Prostate gland (tissue), 2 donors: ENCODE measurements around the gene ITGA11.

ENCODE experiments used
- POLR2A ChIP-seq: fragments of 450-650 bp; IDR thresholded peaks from one replicate; pipeline ENCODE4 v1.6.1; 2016; ENCODE audit warnings: antibody characterized with exemption, mild to moderate bottlenecking
- POLR2AphosphoS5 ChIP-seq: sonication (generic); formaldehyde crosslinking; IDR thresholded peaks from one replicate; pipeline ENCODE4 v1.6.1; 2017; ENCODE audit warnings: antibody characterized with exemption
- TF ChIP-seq, protein P1 (sequence below), 4 experiments: fragments of 200-600 bp in 2 of 4; fragments of 450-650 bp in 2 of 4; sonication (generic) in 2 of 4; IDR thresholded peaks; 1 replicate in 3 of 4; 2 replicates in 1 of 4; pipeline ENCODE4 v1.5.1; 2016 to 2019; ENCODE audit warnings: antibody characterized with exemption in 4 of 4, mild to moderate bottlenecking in 2 of 4, moderate library complexity in 2 of 4

DNA sequence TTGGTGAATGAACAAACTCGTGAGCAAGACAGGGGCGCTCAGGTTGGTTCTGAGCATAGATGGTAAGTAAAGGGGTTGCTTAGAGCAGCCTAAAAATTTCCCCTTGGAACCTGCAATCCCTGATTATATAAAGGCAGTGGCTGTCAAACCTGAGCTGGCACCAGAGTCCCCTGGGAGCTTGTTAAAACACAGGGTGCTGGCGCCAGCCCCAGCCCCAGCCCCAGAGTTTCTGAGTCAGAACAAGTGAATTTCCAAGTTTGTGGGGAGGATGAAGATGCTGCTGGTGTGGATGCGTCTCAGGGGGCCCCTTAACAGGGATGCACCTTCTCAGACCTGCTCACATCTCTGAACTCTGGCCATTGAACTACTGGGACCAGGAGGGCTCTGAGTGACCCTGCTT is 106.2 kb downstream of the ITGA11 start:
- TF ChIP-seq, protein P1, sequence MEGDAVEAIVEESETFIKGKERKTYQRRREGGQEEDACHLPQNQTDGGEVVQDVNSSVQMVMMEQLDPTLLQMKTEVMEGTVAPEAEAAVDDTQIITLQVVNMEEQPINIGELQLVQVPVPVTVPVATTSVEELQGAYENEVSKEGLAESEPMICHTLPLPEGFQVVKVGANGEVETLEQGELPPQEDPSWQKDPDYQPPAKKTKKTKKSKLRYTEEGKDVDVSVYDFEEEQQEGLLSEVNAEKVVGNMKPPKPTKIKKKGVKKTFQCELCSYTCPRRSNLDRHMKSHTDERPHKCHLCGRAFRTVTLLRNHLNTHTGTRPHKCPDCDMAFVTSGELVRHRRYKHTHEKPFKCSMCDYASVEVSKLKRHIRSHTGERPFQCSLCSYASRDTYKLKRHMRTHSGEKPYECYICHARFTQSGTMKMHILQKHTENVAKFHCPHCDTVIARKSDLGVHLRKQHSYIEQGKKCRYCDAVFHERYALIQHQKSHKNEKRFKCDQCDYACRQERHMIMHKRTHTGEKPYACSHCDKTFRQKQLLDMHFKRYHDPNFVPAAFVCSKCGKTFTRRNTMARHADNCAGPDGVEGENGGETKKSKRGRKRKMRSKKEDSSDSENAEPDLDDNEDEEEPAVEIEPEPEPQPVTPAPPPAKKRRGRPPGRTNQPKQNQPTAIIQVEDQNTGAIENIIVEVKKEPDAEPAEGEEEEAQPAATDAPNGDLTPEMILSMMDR (IDR thresholded peaks at IDR 0.05), result no peak
- TF ChIP-seq POLR2A, result no peak
- no peak for TF ChIP-seq POLR2AphosphoS5
